K562 (cell line): ENCODE measurements around the gene FMO5. TPM values are rescaled to one million over a fixed set of nuclear protein-coding genes. Genes with fewer than 3 reads are reported as not detected.

Experiments
- E2F6 ChIP-seq, 2 experiments: IDR thresholded peaks; 2 replicates each; pipeline ENCODE4 v1.6.1; 2011; ENCODE audit warnings: borderline replicate concordance in 1 of 2, control low read depth in 1 of 2, low read depth in 1 of 2, low read length in 1 of 2, mild to moderate bottlenecking in 1 of 2, mixed read lengths in 1 of 2, moderate library complexity in 1 of 2; ENCODE audit not compliant: insufficient read depth in 1 of 2, insufficient read length in 1 of 2, poor library complexity in 1 of 2, severe bottlenecking in 1 of 2; ENCODE audit errors: extremely low read depth in 1 of 2
- MAZ ChIP-seq, 2 experiments: fragments of 450-650 bp in 1 of 2; sonication (generic) in 1 of 2; formaldehyde crosslinking; IDR thresholded peaks in 1 of 2; conservative IDR thresholded peaks in 1 of 2; 2 replicates each; pipeline versions ENCODE4 v1.4.0 to v1.5.0; 2020; ENCODE audit warnings: mild to moderate bottlenecking in 1 of 2, missing genetic modification reagents in 1 of 2
- REST ChIP-seq, 2 experiments: fragments of 450-650 bp; formaldehyde crosslinking in 1 of 2; IDR thresholded peaks; 2 replicates each; pipeline versions ENCODE4 v1.4.0 to v1.6.1; 2014 to 2020; ENCODE audit warnings: mild to moderate bottlenecking in 2 of 2, borderline replicate concordance in 1 of 2, low read depth in 1 of 2
- VEZF1 ChIP-seq: fragments of 200-800 bp; sonication (Bioruptor generic); IDR thresholded peaks from 2 replicates; pipeline ENCODE4 v1.6.1; 2017; ENCODE audit warnings: missing genetic modification characterization, missing compliant biosample characterization
- ZNF79 ChIP-seq: fragments of 250-450 bp; sonication (Bioruptor Pico); IDR thresholded peaks from 2 replicates; pipeline ENCODE4 v1.4.0; 2020; ENCODE audit warnings: low read depth, mild to moderate bottlenecking, moderate library complexity
- polyA plus RNA-seq, 8 experiments: library from polyadenylated mRNA; depleted of rRNA in 4 of 8; stranded (reverse) in 5 of 8; unstranded in 3 of 8; fragments of >200 nt; fragmentation: Nextera tagmentation in 2 of 8; fragmentation: Illumina TruSeq in 1 of 8; extraction: Ambion mirVana in 2 of 8; extraction: Trizol in 1 of 8; gene quantifications; 2 replicates each; pipeline versions ENCODE4 v1.2.1 to v1.2.3, GENCODE V29; 2011 to 2014; ENCODE audit warnings: inconsistent platforms in 1 of 8, missing spikeins in 1 of 8
- total RNA-seq, 7 experiments: library from RNA; depleted of rRNA in 6 of 7; stranded (reverse); fragments of >200 nt in 6 of 7; fragmentation: Illumina TruSeq in 2 of 7; extraction: Trizol in 2 of 7; gene quantifications; 2 replicates each; pipeline versions ENCODE4 v1.2.1 to v1.2.3, GENCODE V29; 2011 to 2021; ENCODE audit warnings: low replicate concordance in 1 of 7

FMO5 gene
- total and polyA plus RNA-seq, 9 of the 15 experiments (the other 6 are each of a cell fraction or from before 2014, with no cell fraction given), result 0.11 to 0.69 (median 0.19) TPM; not detected in 1

- no peak for TF ChIP-seq ZNF79 (CRISPR knock-in tag)
- peak in 1 of 2 experiments; percentile 55; a peak in 2 of 4 replicates for TF ChIP-seq MAZ (CRISPR knock-in tag; conservative IDR thresholded peaks at IDR 0.05 in 1 of 2, IDR thresholded peaks at IDR 0.05 in 1 of 2)
- TF ChIP-seq E2F6 (IDR thresholded peaks at IDR 0.05; ENCODE audit: borderline replicate concordance in 1 of 2, extremely low read depth in 1 of 2, insufficient read depth in 1 of 2, insufficient read length in 1 of 2, low read depth in 1 of 2, low read length in 1 of 2, poor library complexity in 1 of 2, severe bottlenecking in 1 of 2), result peak in 1 of 2 experiments; percentile 40
- peak; percentile 48 for TF ChIP-seq VEZF1 (CRISPR knock-in tag)
- peak; percentile 50 for TF ChIP-seq REST (IDR thresholded peaks at IDR 0.05; ENCODE audit: borderline replicate concordance)
- no peak for TF ChIP-seq REST (CRISPR knock-in tag; IDR thresholded peaks at IDR 0.05; ENCODE audit: low read depth)
These were observed at the start of gene FMO5 (continued) for GRCh38 chr1:147225193-147225730.
